IPS DF 4.7 (cell line): Measurements from ENCODE around the gene SCN8A.
"Not testable (repeated sequence)": the region's sequence is repeated elsewhere in the genome, so short reads cannot be mapped to it uniquely, and the experiment has no call there.

Source experiments
- DNase-seq: peaks from one replicate; pipeline ENCODE4 v3.0.0-alpha.2; 2013; ENCODE audit warnings: low spot score; ENCODE audit errors: extremely low read depth

The SCN8A gene

GRCh38 chr12:51622564-51622963 lies 31.5 kb downstream of the SCN8A start:
- no peak for DNase-seq

GRCh38 chr12:51625370-51625769 lies 34.3 kb downstream of the SCN8A start:
- no peak for DNase-seq

DNA sequence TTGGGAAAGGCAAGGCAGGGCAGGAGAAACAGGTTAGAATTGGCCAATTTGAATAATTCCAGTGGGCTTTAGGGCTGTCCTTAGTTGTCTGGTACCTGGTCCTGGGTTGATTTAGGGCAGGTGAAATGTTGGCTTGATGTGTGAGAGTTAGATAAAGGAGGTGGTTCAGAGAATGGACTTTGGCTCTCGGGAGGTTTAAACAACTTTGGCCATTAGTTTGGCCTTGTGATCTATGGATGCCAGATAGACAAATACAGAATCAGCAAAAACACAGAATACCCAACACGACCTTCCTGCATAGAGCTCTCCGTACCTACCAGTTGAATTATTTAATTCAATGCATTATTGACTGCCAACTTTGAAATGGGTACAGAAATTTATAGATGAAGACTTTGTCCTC lies 35.1 kb downstream of the SCN8A start:
- no peak for DNase-seq

- DNase-seq: no peak
Observed at GRCh38 chr12:51626629-51627028, 35.6 kb downstream of the SCN8A start.

GRCh38 chr12:51630256-51630880 lies 39.3 kb downstream of the SCN8A start:
- no peak for DNase-seq

GRCh38 chr12:51630986-51631385 lies 40.0 kb downstream of the SCN8A start:
- DNase-seq: no peak

- no peak for DNase-seq
Observed at GRCh38 chr12:51631591-51631990, 40.6 kb downstream of the SCN8A start.

GRCh38 chr12:51632623-51633022 lies 41.6 kb downstream of the SCN8A start:
- no peak for DNase-seq

- DNase-seq: no peak
Observed at GRCh38 chr12:51635346-51635745, 44.3 kb downstream of the SCN8A start.

DNA sequence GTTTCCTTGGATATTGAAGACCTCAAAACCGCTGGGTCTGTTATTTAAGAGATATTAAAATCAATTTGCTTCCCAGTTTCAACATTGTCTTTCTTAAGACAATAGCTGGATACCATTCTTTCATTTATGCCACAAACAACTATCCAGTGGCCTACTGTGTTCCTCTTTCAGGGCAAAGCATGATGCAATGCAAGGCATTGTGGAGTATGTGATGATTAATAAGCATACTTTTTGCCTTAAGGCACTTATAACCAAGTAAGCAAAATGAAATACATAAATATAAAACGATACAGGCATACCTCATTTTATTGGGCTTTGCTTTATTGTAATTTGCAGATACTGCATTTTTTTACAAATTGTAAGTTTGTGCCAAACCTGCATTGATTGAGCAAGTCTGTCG lies 45.5 kb downstream of the SCN8A start:
- no peak for DNase-seq

GRCh38 chr12:51636986-51637385 lies 46.0 kb downstream of the SCN8A start:
- DNase-seq: no peak

DNA sequence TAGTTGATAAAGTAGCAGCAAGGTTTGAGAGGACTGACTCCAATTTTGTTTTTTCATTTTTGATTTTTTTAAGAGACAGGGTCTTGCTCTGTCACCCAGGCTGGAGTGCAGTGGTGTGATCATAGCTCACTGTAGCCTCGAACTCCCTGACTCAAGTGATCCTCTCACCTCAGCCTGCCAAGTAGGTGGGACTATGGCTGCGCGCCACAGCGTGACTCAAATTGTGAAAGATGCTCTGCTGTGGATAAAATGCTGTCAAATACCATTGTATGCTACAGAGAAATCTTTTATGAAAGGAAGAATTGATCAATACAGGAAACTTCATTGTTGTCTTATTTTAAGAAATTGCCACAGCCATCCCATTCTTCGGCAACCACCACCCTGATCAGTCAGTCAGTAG lies 48.3 kb downstream of the SCN8A start:
- no peak for DNase-seq

- no peak for DNase-seq
Observed at GRCh38 chr12:51642286-51642685, 51.3 kb downstream of the SCN8A start.

- DNase-seq: no peak
Observed at GRCh38 chr12:51643951-51644350, 52.9 kb downstream of the SCN8A start.

- DNase-seq: not testable (repeated sequence)
Observed at GRCh38 chr12:51644691-51645090, 53.7 kb downstream of the SCN8A start.

GRCh38 chr12:51645961-51646360 lies 54.9 kb downstream of the SCN8A start:
- DNase-seq: no peak

DNA sequence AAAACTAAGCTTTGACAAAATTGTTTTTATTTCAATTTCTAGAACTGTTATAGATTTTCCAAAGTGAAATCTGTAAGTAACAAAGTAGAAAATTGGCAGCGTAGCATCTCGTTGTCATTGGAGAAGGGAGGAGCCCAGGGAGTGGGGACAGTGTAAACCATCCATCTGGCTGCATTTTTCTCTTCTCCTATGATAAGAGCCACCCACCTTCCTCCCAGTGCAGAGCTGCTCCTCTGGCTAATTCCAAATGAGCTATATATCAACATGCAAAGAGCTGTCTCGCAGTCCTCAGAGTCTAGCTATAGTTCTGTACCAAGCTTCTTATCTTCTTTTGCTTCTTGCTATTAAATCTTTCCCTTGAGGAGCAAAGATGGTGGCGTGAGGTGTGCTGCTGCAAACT lies 56.6 kb downstream of the SCN8A start:
- no peak for DNase-seq

DNA sequence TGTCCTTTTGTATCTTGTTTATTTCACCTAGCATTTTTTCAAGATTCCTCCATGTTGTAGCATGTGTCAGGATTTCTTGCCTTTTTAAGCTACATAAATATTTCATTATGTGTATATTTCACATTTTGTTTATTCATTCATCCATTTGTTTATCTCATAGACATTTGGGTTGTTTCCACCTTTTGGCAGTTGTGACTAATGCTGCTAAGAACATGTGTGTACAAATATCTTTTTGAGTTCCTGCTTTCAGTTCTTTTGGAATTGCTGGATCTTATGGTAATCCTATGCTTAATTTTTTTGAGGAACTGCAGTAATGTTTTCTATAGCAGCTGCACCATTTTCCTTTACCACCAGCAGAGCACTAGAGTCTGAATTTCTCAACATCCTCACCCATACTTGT lies 62.4 kb downstream of the SCN8A start:
- no peak for DNase-seq

- DNase-seq: no peak
Observed at GRCh38 chr12:51661199-51661598, 70.2 kb downstream of the SCN8A start.

DNA sequence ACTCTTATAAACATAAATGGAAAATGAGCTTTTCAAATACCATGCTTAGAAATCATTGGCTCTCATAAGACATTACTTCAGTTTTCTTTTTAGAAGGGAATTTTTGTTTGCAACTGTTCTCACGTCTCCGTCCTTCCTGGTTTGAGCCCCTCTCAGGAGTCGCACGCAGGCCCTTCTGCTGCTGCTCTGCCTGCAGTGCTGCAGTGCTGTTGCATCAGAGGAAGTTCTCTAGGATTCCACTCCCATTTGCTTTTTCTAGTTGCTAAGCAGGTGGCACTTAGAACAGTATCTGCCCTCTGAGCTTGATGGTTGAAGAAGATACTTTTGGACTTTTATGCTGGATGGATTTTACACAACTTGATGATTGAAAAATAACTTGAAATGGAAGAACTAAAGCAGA lies 70.8 kb downstream of the SCN8A start:
- no peak for DNase-seq

- DNase-seq: no peak
Observed at GRCh38 chr12:51662728-51663154, 71.7 kb downstream of the SCN8A start.

DNA sequence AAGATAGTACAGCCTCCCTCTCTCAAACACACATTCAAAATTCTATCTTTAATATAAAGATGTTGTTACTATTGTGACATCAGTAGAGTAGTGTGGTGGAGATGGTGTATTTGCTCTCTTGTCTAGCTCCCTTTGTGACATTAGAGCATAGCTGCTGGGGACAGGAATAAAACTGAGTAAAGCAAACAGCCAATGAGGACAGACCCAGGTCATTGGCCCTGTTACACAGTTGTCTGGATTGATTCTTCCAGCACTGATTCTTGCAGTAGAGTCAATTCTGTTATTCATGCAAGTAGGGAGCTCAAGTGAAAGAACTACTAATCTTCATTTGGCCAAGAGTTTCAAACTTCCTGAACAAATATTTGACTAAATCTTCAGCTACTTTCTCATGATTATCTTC lies 72.4 kb downstream of the SCN8A start:
- DNase-seq: no peak

GRCh38 chr12:51666696-51667095 lies 75.7 kb downstream of the SCN8A start:
- DNase-seq: no peak

- DNase-seq: no peak
Observed at GRCh38 chr12:51667269-51667668, 76.2 kb downstream of the SCN8A start.
